HL-60 (cell line): ENCODE results near the gene EPS8L1.

Experiments
- TF ChIP-seq, protein P1 (sequence below): IDR thresholded peaks from one replicate; pipeline ENCODE4 v1.5.1; 2011; ENCODE audit warnings: low read length, control low read depth, inconsistent platforms; ENCODE audit not compliant: insufficient read depth
- TF ChIP-seq, protein P2 (sequence below): IDR thresholded peaks from 2 replicates; pipeline ENCODE4 v1.6.1; 2012; ENCODE audit warnings: low read depth; ENCODE audit not compliant: insufficient replicate concordance

DNA sequence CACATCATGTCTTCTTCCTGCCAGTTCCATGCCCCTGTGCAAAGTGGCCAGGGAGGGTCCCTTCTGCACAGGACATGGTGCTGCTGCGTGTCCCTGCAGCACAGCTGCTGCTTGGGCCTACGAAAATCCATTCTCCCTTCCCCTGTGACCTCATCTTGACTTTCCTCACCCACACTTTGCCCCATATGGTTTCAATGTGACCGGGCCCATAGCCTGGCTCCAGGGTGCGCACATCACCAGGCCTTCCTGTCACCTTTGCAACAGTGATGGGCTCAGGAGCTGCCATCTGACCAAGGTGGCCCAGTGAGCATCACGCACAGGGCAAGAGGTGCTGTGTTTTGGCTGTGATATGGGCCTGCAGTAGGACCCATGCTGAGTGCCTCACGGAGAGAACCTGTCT, 30.9 kb downstream of the EPS8L1 start:
- TF ChIP-seq, protein P1, sequence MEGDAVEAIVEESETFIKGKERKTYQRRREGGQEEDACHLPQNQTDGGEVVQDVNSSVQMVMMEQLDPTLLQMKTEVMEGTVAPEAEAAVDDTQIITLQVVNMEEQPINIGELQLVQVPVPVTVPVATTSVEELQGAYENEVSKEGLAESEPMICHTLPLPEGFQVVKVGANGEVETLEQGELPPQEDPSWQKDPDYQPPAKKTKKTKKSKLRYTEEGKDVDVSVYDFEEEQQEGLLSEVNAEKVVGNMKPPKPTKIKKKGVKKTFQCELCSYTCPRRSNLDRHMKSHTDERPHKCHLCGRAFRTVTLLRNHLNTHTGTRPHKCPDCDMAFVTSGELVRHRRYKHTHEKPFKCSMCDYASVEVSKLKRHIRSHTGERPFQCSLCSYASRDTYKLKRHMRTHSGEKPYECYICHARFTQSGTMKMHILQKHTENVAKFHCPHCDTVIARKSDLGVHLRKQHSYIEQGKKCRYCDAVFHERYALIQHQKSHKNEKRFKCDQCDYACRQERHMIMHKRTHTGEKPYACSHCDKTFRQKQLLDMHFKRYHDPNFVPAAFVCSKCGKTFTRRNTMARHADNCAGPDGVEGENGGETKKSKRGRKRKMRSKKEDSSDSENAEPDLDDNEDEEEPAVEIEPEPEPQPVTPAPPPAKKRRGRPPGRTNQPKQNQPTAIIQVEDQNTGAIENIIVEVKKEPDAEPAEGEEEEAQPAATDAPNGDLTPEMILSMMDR: no peak
- TF ChIP-seq, protein P2, sequence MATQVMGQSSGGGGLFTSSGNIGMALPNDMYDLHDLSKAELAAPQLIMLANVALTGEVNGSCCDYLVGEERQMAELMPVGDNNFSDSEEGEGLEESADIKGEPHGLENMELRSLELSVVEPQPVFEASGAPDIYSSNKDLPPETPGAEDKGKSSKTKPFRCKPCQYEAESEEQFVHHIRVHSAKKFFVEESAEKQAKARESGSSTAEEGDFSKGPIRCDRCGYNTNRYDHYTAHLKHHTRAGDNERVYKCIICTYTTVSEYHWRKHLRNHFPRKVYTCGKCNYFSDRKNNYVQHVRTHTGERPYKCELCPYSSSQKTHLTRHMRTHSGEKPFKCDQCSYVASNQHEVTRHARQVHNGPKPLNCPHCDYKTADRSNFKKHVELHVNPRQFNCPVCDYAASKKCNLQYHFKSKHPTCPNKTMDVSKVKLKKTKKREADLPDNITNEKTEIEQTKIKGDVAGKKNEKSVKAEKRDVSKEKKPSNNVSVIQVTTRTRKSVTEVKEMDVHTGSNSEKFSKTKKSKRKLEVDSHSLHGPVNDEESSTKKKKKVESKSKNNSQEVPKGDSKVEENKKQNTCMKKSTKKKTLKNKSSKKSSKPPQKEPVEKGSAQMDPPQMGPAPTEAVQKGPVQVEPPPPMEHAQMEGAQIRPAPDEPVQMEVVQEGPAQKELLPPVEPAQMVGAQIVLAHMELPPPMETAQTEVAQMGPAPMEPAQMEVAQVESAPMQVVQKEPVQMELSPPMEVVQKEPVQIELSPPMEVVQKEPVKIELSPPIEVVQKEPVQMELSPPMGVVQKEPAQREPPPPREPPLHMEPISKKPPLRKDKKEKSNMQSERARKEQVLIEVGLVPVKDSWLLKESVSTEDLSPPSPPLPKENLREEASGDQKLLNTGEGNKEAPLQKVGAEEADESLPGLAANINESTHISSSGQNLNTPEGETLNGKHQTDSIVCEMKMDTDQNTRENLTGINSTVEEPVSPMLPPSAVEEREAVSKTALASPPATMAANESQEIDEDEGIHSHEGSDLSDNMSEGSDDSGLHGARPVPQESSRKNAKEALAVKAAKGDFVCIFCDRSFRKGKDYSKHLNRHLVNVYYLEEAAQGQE: no peak
